Measurements from ENCODE around the gene MED13L.

DNA sequence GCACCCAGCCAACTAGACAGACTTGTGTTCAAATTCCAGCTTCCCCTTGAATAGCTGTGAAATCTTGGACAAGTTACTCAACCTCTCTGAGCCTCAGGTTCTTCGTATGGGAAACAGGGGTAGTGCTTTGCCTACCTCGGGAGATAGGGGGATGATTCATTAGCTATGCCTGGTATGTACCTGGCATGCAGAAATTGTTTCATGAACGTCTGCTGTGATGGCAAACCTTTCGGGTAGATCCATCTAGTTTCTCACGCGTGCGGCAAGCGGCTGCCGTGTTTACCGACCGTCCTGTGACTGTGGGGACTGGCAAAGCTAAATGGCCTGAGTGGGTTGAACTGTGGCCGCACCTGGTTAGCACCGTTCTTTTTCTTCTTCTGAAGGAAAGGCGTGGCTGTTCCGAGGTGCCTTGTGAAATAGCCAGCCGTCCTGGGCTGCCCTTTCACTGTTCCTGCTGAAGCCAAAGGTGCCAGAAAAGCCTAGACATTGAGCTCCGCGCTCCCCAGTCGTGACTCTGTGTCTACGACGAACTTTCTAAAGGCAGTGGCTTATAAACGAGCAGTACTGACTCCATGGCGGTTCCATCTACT, 40.6 kb upstream of the MED13L start:
- TF ChIP-seq, protein P1, sequence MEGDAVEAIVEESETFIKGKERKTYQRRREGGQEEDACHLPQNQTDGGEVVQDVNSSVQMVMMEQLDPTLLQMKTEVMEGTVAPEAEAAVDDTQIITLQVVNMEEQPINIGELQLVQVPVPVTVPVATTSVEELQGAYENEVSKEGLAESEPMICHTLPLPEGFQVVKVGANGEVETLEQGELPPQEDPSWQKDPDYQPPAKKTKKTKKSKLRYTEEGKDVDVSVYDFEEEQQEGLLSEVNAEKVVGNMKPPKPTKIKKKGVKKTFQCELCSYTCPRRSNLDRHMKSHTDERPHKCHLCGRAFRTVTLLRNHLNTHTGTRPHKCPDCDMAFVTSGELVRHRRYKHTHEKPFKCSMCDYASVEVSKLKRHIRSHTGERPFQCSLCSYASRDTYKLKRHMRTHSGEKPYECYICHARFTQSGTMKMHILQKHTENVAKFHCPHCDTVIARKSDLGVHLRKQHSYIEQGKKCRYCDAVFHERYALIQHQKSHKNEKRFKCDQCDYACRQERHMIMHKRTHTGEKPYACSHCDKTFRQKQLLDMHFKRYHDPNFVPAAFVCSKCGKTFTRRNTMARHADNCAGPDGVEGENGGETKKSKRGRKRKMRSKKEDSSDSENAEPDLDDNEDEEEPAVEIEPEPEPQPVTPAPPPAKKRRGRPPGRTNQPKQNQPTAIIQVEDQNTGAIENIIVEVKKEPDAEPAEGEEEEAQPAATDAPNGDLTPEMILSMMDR (IDR thresholded peaks at IDR 0.05) = no peak
- no peak for TF ChIP-seq POLR2A (IDR thresholded peaks at IDR 0.05)

All from breast epithelium (tissue), 3 donors.